NCI-H128 (cell line): ENCODE results near the gene LARP6.
"Not testable (repeated sequence)": the region's sequence is repeated elsewhere in the genome, so short reads cannot be mapped to it uniquely, and the experiment has no call there.

Source experiments
- DNase-seq: peaks from one replicate; lab custom pipeline; 2025; ENCODE audit not compliant: unreplicated experiment; lab: John Stamatoyannopoulos, UW

LARP6 gene

GRCh38 chr15:70831094-70831911 lies 22.7 kb downstream of the LARP6 start:
- DNase-seq = no peak

DNA sequence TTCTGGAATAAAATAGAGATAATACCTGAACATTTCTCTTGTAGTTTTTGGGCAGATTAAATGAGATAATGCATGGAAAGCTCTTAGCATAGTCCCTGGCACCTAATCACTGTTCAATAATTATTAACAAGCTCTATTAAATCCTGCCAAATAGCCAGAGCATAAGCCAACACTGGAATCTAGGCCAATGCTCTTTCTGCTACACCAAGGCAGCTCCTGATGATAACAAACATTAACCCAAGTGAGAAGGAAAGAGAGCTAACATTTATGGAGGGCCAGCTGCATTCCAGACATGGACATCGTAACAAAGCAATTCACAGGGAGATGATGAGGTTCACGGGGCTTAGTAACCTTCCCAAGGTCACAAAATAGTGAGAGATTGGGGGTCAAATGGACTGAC lies 23.3 kb downstream of the LARP6 start:
- DNase-seq = no peak

- no peak for DNase-seq
Measured at GRCh38 chr15:70829371-70830166, 24.4 kb downstream of the LARP6 start.

GRCh38 chr15:70827721-70828120 lies 26.2 kb downstream of the LARP6 start:
- no peak for DNase-seq

DNA sequence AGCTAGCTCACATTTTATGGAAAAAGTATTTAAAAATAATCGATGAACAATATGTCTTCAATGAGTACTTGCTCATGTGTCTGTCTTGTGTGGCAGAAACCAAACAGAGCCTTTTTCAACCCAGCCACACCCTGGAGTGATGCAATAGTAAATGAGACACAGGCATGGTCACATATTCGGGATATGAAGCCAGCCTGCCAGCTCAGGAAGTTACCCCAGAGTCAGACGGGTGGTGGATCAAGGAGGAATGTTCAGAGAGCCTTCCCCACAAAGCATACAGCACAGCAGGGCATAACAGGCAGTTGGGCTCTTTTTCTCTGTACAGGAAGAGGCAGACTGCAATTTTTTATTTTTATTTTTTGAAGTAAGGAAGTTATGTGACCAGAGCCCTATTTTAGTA lies 27.3 kb downstream of the LARP6 start:
- DNase-seq = no peak

- DNase-seq = no peak
Measured at GRCh38 chr15:70825841-70826240, 28.1 kb downstream of the LARP6 start.

GRCh38 chr15:70823196-70823595 lies 30.8 kb downstream of the LARP6 start:
- no peak for DNase-seq

- DNase-seq = no peak
Measured at GRCh38 chr15:70820214-70820613, 33.7 kb downstream of the LARP6 start.

GRCh38 chr15:70818580-70818979 lies 35.4 kb downstream of the LARP6 start:
- no peak for DNase-seq

DNA sequence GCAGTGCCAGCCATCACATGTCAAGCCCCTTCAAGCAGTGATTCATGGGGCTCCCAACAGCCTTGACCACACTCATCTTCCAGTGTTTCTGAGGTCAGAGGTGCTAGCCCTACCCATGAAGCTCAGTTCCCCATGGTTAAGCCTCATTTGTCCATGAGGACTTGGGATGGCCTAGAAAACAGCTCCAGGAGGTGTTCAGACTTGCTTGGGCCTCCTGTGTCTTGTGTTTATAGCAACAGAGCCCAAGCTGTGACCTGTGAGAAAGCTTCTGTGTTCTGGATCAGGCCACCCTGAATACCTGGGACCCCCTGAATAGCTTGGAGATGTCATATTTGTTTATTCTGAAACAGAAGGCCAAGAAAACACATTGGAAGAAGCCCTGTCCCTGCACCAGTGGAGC lies 36.7 kb downstream of the LARP6 start:
- DNase-seq = no peak

DNA sequence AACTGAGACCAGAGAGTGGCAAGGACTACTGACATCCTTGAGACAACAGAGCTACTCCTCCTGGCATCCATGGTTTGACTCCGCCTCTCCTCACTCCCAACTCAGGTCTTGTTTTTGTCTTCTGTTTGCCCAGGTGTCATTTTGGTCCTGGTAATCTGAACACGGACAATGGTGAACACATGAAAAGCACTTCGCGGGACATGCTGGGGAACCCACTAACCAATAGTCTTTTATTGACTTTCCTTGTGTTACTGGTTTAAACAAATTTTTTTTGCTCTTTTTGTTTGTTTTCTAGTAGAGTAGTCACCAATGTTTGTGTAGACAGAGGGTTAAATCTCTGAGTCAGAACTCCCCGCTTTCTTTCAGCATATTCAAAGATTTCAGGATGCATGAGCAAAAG lies 38.4 kb downstream of the LARP6 start:
- DNase-seq = no peak

GRCh38 chr15:70815011-70815410 lies 38.9 kb downstream of the LARP6 start:
- DNase-seq = not testable (repeated sequence)

GRCh38 chr15:70812827-70813364 lies 41.1 kb downstream of the LARP6 start:
- no peak for DNase-seq

- no peak for DNase-seq
Measured at GRCh38 chr15:70810916-70811578, 42.9 kb downstream of the LARP6 start.

GRCh38 chr15:70806992-70807712 lies 46.8 kb downstream of the LARP6 start:
- no peak for DNase-seq

GRCh38 chr15:70804388-70804787 lies 49.6 kb downstream of the LARP6 start:
- not testable (repeated sequence) for DNase-seq

- DNase-seq = no peak
Measured at GRCh38 chr15:70802629-70803028, 51.3 kb downstream of the LARP6 start.

DNA sequence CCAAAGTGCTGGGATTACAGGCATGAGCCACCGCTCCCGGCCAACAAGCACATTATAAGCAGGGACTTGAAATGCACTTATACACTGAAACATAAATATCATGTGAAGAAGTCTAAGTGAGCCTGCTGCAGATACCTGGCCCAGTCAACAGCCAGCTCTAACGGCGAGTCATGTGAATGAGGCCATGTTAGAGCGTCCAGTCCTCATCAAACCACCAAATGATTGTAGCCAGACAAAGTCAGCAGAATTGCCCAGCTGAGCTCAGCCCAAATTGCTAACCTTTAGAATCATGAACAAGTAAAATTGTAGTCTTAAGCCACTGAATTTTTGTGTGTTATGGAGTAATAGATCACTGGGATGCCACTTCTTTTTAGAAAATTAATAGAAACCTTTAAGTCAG lies 52.8 kb downstream of the LARP6 start:
- DNase-seq = no peak

DNA sequence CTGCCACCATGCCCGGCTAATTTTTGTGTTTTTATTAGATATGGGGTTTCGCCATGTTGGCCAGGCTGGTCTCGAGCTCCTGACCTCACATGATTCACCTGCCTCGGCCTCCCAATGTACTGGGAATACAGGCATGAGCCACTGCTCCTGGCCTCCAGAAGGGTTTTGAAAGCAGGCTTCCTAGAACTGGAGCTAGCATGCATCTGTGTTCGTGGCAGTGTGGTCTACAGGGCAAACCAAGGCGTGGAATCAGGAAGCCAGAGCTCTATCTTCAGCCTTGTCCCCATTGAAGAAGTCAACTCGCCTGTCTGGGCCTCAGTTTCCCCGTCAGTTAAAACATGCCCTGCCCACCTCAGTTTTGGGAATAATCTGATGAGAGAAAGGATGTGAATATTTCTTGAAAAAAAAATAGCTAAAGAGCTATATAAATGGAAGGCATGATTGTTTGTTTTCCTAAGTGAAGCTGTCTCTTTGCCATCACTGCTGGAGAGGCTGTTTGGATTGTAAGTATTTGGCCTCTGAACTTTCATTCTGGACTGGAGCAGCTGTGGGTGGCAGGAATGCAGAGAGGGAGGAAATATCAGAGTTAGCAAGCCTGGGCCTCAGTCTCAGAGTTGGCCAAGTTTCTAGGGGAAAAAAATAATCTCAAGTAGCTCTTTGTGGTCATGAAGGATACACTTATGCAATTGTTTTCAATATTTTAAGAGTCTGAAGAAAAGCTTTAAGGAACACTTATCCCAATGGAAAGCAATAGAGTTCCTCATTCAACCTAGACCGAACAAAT lies 54.1 kb downstream of the LARP6 start:
- DNase-seq = no peak

GRCh38 chr15:70797464-70797863 lies 56.5 kb downstream of the LARP6 start:
- no peak for DNase-seq
